HG03095 (cell line): ENCODE data around the gene PSTPIP1.
"Not testable (repeated sequence)": the region's sequence is repeated elsewhere in the genome, so short reads cannot be mapped to it uniquely, and the experiment has no call there.

ENCODE experiments used
- ATAC-seq: cut with Tn5 transposase; IDR thresholded peaks from one replicate; pipeline ENCODE4 v1.9.1; 2021; ENCODE audit warnings: moderate library complexity; ENCODE audit not compliant: unreplicated experiment

Gene PSTPIP1

DNA sequence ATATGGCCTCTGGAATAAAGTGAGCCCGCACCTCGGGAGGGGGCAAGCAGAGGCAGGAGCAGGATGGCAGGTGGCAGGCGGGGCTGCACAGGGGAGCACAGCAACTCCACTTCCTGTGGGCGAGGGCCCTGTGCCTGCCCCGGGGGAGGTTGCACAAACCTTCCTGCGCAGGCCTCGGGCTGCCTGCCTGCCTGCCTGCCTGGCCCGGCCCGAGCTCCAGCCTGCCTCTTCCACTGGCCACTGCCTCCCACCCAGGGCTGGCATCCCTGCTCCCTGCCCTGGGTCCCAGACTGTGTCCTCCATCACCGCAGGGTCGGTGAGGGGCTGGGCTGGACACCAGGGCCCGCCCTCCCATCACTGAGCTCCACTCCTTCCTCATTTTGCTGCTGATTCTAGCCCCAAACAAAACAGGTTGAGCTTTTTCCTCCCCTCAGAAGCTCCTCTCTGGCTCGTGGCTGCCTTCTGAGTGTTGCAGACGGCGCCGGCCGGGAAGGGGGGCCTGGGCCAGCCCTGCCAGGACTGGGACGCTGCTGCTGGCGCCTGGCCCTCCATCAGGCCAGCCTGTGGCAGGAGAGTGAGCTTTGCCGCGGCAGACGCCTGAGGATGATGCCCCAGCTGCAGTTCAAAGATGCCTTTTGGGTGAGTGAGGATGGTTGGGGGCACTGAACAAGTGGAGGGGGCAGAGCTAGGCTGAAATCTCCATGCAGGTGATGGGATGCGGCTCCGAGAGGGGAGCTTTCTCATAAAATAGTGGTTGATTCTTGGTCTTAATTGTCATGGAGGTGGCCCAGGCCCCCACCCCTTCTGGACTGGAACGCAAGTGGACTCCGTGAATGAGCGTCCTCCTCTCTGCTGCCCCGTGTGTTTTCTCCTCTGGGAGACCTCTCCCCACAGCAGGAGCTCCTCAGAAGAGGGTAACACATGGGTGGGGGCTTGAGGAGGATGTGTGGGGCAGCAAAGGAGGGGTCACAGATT, at the start of gene PSTPIP1:
PSTPIP1 (plus strand) TSS at position 156 of the 975 bp plus-strand sequence; CDS start at position 604, 448 bp downstream.
- ATAC-seq: peak; percentile 46

DNA sequence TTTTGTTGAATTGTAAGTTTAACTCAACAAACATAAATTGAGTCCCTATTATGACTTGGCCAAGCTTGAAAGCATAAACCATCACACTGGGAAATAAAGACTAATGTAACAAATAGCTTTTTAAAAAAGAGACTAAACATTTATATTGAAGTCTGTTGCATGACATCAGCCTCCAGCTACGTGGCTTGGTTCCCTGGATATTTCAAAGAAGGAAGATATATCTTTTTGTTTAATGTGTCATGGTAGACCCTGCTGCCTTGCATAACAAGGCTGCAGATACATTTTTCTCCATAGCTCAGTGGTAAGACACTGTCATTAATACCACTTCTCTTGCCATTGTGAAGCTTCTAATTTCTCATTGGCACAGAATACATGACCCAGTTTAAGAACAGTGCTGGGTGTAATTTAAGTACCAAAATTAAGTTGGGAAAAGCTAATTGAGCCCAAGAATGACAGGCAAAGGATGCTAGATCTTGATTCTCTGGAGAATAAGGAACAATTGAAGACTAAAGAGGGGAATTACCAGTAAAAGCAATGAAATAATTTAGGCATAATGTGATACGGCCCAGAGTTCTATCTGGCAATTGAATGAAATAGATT, 49.3 kb upstream of the PSTPIP1 start:
- ATAC-seq: no peak

DNA sequence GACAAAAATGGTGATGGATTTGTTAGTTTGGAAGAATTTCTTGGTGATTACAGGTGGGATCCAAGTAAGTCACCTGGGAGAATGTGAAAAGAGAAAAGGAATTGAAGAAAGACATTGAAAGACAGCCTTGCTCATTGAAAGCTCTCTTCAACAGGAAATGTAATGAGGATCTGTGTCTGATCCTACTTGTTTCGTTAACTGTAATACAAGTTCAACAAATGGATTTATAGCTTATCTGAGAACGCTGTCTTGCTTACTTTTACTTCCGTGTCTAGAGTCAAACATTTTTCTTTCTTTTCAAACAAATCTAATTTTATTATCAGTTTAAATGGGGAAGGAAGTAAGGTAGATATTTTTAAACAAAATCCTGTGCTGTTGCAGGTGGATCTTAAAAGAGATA, 47.5 kb upstream of the PSTPIP1 start:
- no peak for ATAC-seq

DNA sequence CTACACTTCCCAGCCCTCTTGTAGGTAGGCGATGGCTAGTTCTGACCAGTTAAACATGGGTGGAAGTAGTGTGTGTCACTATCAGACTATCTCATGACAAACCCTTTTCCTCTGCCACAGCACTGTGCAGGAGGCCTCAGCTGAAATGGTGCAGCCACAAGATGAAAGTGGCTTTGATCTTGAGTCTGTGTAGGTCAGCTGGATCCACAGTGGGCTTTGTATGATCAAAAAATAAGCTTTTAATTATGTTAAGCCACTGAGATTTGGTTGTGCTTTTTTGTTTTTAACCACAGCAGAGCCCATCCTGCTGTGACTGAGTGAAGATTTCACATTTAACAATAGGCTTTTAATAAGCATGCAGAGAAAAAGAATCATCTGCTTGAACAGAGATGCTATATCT, 43.7 kb upstream of the PSTPIP1 start:
- ATAC-seq: no peak

DNA sequence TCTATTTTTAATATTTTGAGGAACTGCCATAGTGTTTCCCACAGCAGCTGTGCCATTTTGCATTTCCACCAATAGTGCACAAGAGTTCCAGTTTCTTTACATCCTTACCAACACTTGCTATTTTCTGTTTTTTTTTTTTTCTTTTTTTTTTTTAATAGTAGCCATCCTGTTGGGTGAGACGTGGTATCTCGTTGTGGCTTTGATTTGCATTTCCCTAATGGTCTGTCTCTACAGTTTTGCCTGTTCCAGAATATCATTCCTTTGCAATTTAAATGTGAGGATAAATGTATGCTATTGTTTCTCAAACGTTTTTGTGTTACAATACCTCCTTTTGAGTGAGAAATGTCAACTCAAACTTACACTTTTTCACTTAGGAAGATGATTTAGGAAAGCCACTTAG, 41.0 kb upstream of the PSTPIP1 start:
- ATAC-seq: no peak

DNA sequence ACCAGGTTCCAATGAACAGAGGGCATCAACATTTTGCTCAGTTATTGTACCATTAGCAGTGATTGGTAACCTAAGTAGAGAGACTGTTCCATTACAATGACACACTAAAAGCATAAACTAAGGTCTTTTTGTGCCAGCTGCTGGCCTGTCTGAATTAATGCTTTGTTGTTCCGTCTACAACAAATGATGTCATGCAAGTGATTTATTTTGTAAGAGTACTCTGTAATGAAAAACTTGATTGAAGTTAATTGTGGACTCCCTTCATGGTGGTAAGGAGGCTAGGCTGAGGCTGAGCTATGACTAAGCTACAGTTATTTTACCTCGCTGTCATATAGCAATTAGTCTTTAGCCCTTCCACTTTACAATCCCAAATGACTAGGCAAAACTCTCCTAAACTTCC, 40.2 kb upstream of the PSTPIP1 start:
- ATAC-seq: no peak

DNA sequence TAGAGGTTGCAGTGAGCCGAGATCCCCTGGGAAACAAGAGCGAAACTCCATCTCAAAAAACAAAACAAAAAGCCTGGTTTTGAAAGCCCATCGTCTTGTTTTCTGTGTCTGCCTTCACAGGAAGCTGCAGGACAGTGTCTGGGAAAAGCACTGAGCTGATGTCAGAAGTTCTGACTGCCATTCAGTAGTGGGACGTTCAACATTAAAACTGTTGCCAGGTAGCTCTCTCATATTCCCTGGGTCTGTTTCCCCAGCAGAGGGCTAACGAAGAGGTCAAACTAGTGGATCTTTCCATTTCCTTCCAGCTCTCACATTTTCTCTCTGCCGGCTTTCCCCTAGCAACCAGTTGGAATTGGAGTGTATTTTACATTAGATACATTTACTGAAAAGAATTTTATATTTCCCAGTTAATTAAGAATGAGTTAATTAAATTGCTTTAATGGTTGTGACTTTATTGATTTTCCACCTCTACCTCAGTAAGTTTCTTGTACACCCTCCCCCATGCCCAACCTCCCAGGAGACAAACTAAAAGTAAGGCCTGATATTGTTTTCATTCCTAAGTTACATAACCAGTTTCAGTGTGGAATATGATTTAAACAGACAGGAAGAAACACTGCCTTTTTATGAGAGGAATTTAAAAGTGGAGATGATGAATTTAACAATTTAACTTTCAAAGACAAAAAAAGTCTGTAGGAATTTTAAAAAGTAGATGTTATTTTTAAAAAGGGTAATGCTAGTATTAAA, 33.5 kb upstream of the PSTPIP1 start:
- no peak for ATAC-seq

DNA sequence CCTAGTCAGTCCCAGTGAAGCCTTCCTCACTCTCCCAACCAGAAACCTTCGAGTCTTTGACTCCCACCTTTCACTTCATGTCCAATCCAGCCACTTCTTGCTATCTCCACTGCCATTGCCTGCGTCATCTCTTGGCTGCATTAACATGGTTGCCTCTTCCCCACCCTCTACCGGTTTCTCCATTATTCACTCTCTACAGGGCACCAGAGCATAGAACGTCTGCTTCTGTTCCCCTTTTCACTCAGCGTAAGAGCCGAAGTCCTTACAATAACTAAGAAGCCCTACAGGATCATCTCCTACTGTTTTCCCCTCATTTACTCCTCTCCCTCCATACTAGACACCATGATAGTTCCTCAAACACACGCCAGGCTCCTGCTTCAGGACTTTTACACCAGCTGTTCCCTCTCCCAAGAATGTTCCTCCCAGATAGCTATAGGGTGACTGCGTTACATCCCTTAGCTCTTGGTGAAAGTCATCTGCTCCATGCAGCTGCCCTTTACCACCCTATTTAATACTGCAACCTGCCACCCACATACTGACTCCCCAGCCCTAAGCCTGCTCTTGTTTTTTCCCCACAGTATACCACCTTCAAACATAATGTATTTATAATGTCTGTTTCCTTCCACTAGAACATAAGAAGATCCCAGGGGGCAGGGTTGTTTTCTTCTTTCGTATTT, 32.5 kb upstream of the PSTPIP1 start:
- no peak for ATAC-seq

DNA sequence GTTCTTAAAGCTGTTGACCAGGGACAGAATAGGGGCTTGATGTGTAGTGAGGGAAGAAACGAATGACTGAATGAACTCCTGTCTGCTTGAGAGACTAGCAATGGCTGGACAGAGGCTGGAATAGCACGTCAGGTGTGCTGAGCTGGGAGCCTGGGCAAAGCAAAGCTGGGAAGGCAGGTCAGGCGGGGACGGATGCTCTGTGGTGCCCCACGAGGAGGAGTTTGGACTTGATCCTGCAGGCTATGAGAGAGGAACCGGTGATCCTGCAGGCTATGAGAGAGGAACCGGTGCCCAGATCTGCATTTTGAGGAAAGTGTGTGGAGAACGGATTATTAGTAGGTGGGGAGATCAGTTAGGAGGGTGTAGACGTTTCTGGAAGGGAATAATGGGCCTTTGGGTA, 31.3 kb upstream of the PSTPIP1 start:
- no peak for ATAC-seq

DNA sequence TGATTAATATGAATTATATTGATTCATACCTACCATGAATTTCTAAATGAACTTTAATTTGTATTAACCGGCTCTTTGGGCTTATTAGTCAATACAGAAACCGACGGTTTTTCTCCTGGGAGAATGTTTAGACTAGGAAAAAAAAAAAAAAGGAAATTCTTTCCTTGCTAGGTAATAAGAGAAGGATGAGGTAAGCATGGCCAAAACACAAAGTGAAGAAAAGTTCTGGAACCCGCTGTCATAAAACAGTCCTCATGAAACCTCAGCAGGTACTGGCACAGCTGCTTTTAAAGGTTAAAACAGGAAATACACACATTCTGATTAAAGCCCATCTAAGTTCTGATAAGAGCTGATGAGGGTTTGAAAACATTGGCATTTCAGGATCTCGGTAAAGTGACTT, 30.8 kb upstream of the PSTPIP1 start:
- no peak for ATAC-seq

DNA sequence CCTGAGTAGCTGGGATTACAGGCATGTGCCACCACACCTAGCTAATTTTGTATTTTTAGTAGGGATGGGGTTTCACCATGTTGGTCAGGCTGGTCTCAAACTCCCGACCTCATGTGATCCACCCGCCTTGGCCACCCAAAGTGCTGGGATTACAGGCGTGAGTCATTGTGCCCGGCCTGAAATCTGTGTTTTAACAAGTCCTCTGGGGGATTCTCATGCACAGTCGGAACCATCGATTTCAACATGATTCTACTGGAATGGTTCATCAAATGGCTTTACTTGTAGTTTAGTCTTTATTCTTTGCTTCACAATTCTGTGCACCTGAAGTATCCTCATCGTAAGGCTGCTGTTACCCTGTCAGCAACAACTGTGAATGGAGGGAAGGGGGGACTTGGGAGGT, 28.9 kb upstream of the PSTPIP1 start:
- ATAC-seq: not testable (repeated sequence)

DNA sequence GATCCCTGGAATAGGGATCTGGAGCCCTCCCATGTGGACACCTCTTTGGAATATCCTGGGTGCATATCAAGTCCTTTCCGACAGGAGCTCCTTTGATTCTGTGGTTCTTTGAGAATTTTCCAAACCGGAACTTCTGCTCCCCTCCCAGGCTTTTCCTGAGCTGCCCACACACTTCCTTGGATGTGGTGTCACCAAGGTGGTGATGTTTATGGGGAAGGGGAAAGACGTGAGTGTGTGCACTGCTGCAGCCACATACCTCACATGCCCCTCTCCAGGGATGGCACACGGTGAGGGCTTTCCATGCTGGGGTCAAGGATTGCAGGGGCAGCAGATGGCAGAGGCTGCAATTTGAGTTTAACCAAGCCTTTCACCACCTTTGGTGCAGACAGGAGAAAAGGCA, 27.9 kb upstream of the PSTPIP1 start:
- ATAC-seq: no peak

DNA sequence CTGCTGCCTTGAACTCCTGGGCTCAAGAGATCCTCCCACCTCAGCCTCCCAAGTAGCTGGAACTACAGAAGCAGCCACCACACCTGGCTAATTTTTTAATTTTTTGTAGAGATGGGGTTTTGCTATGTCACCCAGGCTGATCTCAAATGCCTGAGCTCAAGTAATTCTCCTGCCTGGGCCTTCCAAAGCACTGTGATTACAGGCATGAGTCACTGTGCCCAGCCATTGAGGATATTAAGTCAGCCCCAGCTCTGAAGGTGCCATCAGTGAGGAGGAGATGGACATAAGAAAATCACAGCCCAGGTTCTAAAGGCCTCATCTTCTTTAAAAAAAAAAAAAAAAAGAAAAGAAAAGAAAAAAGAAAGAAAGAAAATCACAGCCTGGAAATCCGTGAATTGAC, 26.6 kb upstream of the PSTPIP1 start:
- ATAC-seq: no peak

DNA sequence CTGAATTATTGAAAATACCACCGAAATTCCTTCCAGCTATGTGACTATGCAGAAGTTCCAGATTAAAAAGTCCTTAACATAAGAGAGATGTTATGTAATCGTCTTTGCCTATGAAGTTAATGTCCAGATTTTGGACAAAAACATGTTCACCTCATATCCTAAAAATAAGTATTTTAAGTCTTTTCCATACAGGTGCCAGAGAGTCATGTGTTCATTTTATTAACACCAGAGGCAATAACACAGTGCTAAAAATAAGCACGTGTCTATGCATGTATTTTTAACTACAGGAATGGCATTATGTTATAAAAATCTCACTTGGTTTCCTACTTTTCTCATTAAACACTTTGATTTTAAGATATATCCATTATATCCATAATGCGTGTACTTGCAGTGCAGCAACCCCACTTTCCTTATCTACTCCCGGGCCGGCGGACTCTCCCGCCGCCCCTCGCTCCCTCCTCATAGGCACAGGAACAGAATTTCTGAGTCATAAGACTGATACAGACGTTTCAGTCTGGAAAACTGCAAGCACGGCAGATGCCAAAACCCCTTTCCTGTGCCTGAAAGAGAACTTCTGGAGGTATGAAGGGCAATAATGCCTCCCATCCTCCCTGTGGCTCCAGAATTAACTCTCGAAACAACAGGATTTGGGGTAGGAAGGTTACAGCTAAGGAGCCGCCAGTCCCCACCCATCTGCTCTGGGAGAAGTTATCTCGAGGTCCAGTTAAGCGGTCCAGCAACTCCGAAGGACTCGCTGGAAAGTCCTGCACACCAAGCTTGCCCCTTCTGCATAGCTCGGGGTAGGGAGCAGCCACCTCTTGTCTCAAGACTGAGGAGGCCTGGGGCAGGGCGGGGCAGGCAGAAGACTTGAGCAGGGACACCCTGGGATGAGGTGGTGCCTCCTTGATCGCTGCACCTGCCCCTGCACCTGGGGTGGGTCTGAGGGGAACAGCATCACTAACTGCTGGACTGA, 22.3 kb upstream of the PSTPIP1 start:
- no peak for ATAC-seq

DNA sequence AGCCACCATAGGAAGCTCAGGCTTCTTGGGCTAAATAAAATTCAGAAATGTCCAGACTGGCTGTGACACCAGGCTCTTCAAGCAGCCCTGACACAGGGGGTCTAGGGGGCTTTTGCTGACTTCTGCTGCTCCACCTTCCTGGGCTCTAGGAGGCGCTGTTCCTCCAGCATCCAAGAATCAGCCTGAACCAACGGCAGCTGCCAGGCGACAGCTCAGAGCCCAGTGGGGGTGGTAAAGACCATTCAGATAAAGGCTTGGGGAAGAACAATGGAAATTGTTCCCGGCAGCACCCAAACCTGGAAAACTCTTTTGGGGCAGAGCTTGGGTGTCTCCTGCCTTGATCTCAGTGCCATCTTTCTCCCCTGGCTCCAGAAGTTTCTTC, 21.6 kb upstream of the PSTPIP1 start:
- no peak for ATAC-seq

DNA sequence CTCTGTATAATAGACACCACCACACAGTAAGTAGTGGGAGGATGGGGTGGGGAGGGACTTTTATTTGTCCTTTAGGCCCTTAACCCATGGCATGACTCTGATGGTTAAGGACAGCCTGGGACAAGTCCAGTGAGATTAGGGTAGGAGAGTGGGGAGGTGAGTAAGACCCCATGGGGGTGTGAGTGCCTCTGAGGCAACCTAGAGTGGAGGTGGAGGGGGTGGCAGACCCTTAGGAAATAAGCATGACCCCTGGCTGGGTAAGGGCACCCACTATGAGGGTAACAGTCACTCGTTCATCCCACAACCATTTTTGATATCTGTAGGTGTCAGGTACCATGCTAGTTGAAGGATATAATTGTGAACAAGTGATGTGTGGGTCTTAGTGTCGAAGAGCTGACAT, 21.0 kb upstream of the PSTPIP1 start:
- no peak for ATAC-seq

DNA sequence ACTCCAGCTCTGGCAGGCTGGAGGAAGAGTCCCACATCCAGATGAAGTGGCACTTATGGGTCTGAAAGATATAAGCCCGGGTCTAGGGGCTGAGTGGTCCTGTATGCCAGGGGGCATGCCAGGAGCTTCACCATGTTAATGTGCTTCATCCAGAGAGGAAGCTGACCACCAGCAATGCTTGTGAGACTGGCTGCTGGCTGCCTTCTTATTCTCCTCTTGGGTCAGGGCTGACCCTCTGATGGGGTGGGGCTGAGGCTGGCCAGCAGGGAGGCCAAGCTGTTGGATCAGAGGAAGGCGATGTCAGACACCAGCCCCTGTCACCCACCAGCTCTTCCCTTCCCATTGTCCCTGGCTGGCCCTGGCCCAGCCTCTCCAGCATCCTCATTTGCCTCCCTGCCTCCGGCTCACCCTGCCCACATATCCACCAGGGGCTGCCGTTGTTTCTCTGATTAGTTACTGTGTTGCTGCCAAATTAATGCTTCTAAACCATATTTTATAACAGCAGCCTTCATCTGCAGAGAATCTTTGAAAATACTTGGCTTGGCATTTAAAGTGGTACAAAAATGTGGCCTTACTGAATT, 20.4 kb upstream of the PSTPIP1 start:
- ATAC-seq: no peak

DNA sequence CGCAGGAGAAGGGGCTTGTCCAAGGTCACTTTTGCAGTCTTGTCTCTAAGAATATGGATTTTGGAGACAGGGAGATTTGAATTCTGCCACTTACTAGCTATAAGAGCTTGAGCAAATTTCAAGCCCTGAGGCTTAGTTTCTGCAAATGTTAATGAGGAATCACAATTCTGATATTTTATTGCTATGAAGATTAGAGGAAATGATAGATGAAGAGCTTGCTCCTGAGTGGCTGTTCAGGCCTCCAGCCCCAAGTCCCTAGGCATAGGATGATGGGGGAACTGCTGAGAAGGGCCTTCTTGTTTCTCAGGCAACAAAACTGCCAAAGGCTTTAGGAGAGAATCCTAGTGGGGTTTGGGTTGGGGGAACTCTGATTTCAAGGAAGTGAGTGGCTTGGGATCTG, 18.8 kb upstream of the PSTPIP1 start:
- ATAC-seq: no peak

DNA sequence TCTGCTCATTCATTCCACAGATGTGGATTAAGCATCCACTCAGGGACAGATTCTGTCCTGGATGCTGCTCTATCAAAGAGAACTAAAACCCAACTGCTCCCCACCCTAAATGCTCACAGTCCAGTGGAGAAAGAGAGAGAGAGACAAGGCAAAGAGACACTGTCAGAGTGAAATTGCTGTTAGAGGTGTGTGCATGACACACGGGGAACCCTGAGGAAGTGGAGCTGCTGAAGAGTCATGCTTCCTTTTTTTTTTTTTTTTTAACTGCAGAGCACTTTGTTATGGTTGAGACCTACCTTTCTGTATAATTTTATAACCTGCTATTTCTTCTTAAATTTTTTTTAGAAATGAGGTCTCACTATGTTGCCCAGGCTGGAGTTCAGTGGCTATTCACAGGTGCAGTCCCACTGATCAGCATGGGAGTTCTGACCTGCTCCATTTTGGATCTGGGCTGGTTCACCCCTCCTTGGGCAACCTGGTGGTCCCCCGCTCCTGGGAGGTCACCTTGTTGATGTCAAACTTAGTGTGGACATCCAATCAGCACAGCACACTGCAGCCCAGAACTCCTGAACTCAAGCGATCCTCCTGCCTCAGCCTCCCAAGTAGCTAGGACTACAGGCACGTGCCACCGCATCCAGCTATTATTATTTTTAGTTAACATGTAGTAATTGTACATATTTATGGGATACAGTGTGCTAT, 18.2 kb upstream of the PSTPIP1 start:
- ATAC-seq: no peak
